Measurements from ENCODE around the gene RTN4R.
A peak's percentile ranks its signal among the peaks of the same experiment; 100 is the strongest.

The RTN4R gene

GRCh38 chr22:20232237-20232598, 35.9 kb downstream of the RTN4R start:
- no peak overlapping the region for H2BK120ac ChIP-seq (ENCODE audit: low read depth, low read length)
- H3K23ac ChIP-seq (ENCODE audit: low read depth, low read length, poor library complexity), result peak overlapping the region; percentile 94
- H3K4ac ChIP-seq (ENCODE audit: low read length), result peak overlapping the region; percentile 12
- peaks cover 0 to 4% of the 10 kb centered on the region in 2 donors for H3K4me1 ChIP-seq (ENCODE audit: control insufficient read depth in 2 of 2, insufficient read depth in 1 of 2, low read depth in 1 of 2, low read length in 2 of 2)
- peak overlapping the region; percentile 82 for H2BK15ac ChIP-seq (ENCODE audit: low read length)
- H3K18ac ChIP-seq (ENCODE audit: low read length), result peak overlapping the region; percentile 62
- peak overlapping the region; percentile 91 for H2AK5ac ChIP-seq (ENCODE audit: low read depth, low read length)
- no peak overlapping the region for H3K4me2 ChIP-seq (ENCODE audit: insufficient read depth, low read length, poor library complexity, severe bottlenecking)
- H3K27ac ChIP-seq (replicated peaks; ENCODE audit: low read length), result no peak overlapping the region
- H2BK12ac ChIP-seq (ENCODE audit: low read length), result no peak overlapping the region
- no peak overlapping the region for H3K9ac ChIP-seq (ENCODE audit: low read depth, low read length, poor library complexity)
- WGBS, 2 donors (ENCODE audit: extremely low coverage in 2 of 2, insufficient read length in 2 of 2, insufficient replicate concordance in 1 of 2), result no CpG with 5 or more reads among the region's 6 CpGs
- peak overlapping the region; percentile 47 for H3K14ac ChIP-seq (ENCODE audit: low read length)
- no peak overlapping the region for H4K8ac ChIP-seq (ENCODE audit: low read depth, low read length)
- H2BK5ac ChIP-seq (ENCODE audit: low read length), result no peak overlapping the region
- DNase-seq (ENCODE audit: low spot score), result no peak
- peaks cover 0 to 1% of the 10 kb centered on the region in 2 donors for H3K9me3 ChIP-seq (replicated peaks in 1 of 2; ENCODE audit: control insufficient read depth in 2 of 2, insufficient read depth in 1 of 2, low read depth in 1 of 2, low read length in 2 of 2)
- H3K79me1 ChIP-seq (ENCODE audit: low read depth, low read length), result no peaks in the 10 kb centered on the region
- H3K4me3 ChIP-seq (ENCODE audit: low read length in 2 of 2), result no peak overlapping the region
- H2AFZ ChIP-seq (ENCODE audit: low read length), result no peak overlapping the region
- H3K36me3 ChIP-seq (replicated peaks in 1 of 2; ENCODE audit: control insufficient read depth in 2 of 2, insufficient read depth in 2 of 2, low read length in 2 of 2), result no peaks in the 10 kb centered on the region
- H4K91ac ChIP-seq (ENCODE audit: low read depth, low read length, poor library complexity), result peak overlapping the region; percentile 23
- H3K27me3 ChIP-seq (ENCODE audit: control insufficient read depth in 3 of 3, insufficient read depth in 3 of 3, low read depth in 1 of 3, low read length in 3 of 3), result peaks cover 0 to 68% (median 0%) of the 10 kb centered on the region in 3 experiments

- no peak for DNase-seq (ENCODE audit: low spot score)
- no peak overlapping the region for H3K9ac ChIP-seq (ENCODE audit: low read depth, low read length, poor library complexity)
- peak overlapping the region; percentile 61 for H4K91ac ChIP-seq (ENCODE audit: low read depth, low read length, poor library complexity)
- H2BK12ac ChIP-seq (ENCODE audit: low read length), result no peak overlapping the region
- H3K4me3 ChIP-seq (ENCODE audit: low read length in 2 of 2), result no peak overlapping the region
- H2BK120ac ChIP-seq (ENCODE audit: low read depth, low read length), result no peak overlapping the region
- no peak overlapping the region for H3K27ac ChIP-seq (replicated peaks; ENCODE audit: low read length)
- no peaks in the 10 kb centered on the region for H3K36me3 ChIP-seq (replicated peaks in 1 of 2; ENCODE audit: control insufficient read depth in 2 of 2, insufficient read depth in 2 of 2, low read length in 2 of 2)
- peaks cover 0 to 73% (median 0%) of the 10 kb centered on the region in 3 experiments for H3K27me3 ChIP-seq (ENCODE audit: control insufficient read depth in 3 of 3, insufficient read depth in 3 of 3, low read depth in 1 of 3, low read length in 3 of 3)
- peaks cover 0 to 4% of the 10 kb centered on the region in 2 donors for H3K4me1 ChIP-seq (ENCODE audit: control insufficient read depth in 2 of 2, insufficient read depth in 1 of 2, low read depth in 1 of 2, low read length in 2 of 2)
- no peak overlapping the region for H4K8ac ChIP-seq (ENCODE audit: low read depth, low read length)
- no peaks in the 10 kb centered on the region for H3K79me1 ChIP-seq (ENCODE audit: low read depth, low read length)
- H3K4ac ChIP-seq (ENCODE audit: low read length), result peak overlapping the region; percentile 72
- H3K4me2 ChIP-seq (ENCODE audit: insufficient read depth, low read length, poor library complexity, severe bottlenecking), result no peak overlapping the region
- H3K14ac ChIP-seq (ENCODE audit: low read length), result peak overlapping the region; percentile 91
- peak overlapping the region; percentile 39 for H2BK5ac ChIP-seq (ENCODE audit: low read length)
- H3K9me3 ChIP-seq (replicated peaks in 1 of 2; ENCODE audit: control insufficient read depth in 2 of 2, insufficient read depth in 1 of 2, low read depth in 1 of 2, low read length in 2 of 2), result peaks cover 0 to 1% of the 10 kb centered on the region in 2 donors
- peak overlapping the region; percentile 94 for H3K23ac ChIP-seq (ENCODE audit: low read depth, low read length, poor library complexity)
- H3K18ac ChIP-seq (ENCODE audit: low read length), result peak overlapping the region; percentile 62
- peak overlapping the region; percentile 89 for H2AK5ac ChIP-seq (ENCODE audit: low read depth, low read length)
- peak overlapping the region; percentile 82 for H2BK15ac ChIP-seq (ENCODE audit: low read length)
- no peak overlapping the region for H2AFZ ChIP-seq (ENCODE audit: low read length)
- no CpG with 5 or more reads among the region's 17 CpGs for WGBS, 2 donors (ENCODE audit: extremely low coverage in 2 of 2, insufficient read length in 2 of 2, insufficient replicate concordance in 1 of 2)
Measured at GRCh38 chr22:20231514-20232236, 36.4 kb downstream of the RTN4R start.

GRCh38 chr22:20230777-20231420, 37.2 kb downstream of the RTN4R start:
- Histone ChIP-seq H2BK12ac (ENCODE audit: low read length) (peak overlapping the region; percentile 66), H2BK120ac (ENCODE audit: low read depth, low read length) (no peak overlapping the region), H3K4me2 (ENCODE audit: insufficient read depth, low read length, poor library complexity, severe bottlenecking) (no peak overlapping the region), H3K36me3 (replicated peaks in 1 of 2; ENCODE audit: control insufficient read depth in 2 of 2, insufficient read depth in 2 of 2, low read length in 2 of 2) (no peaks in the 10 kb centered on the region), H3K18ac (ENCODE audit: low read length) (peak overlapping the region; percentile 15), H3K14ac (ENCODE audit: low read length) (peak overlapping the region; percentile 91), H3K27ac (replicated peaks; ENCODE audit: low read length) (no peak overlapping the region), H3K4me3 (ENCODE audit: low read length in 2 of 2) (no peak overlapping the region), H3K4me1 (ENCODE audit: control insufficient read depth in 2 of 2, insufficient read depth in 1 of 2, low read depth in 1 of 2, low read length in 2 of 2) (peaks cover 0 to 4% of the 10 kb centered on the region in 2 donors), H4K8ac (ENCODE audit: low read depth, low read length) (no peak overlapping the region), H3K9me3 (replicated peaks in 1 of 2; ENCODE audit: control insufficient read depth in 2 of 2, insufficient read depth in 1 of 2, low read depth in 1 of 2, low read length in 2 of 2) (peaks cover 0 to 1% of the 10 kb centered on the region in 2 donors), H2AFZ (ENCODE audit: low read length) (no peak overlapping the region), H2AK5ac (ENCODE audit: low read depth, low read length) (peak overlapping the region; percentile 89), H2BK5ac (ENCODE audit: low read length) (peak overlapping the region; percentile 82), H3K9ac (ENCODE audit: low read depth, low read length, poor library complexity) (peak overlapping the region; percentile 16), H2BK15ac (ENCODE audit: low read length) (peak overlapping the region; percentile 43), H4K91ac (ENCODE audit: low read depth, low read length, poor library complexity) (no peak overlapping the region), H3K4ac (ENCODE audit: low read length) (peak overlapping the region; percentile 72), H3K27me3 (ENCODE audit: control insufficient read depth in 3 of 3, insufficient read depth in 3 of 3, low read depth in 1 of 3, low read length in 3 of 3) (peaks cover 0 to 74% (median 0%) of the 10 kb centered on the region in 3 experiments), H3K79me1 (ENCODE audit: low read depth, low read length) (no peaks in the 10 kb centered on the region), H3K23ac (ENCODE audit: low read depth, low read length, poor library complexity) (peak overlapping the region; percentile 94)
- no peak for DNase-seq (ENCODE audit: low spot score)
- WGBS, 2 donors (ENCODE audit: extremely low coverage in 2 of 2, insufficient read length in 2 of 2, insufficient replicate concordance in 1 of 2), result no CpG with 5 or more reads among the region's 11 CpGs
